Stimulated activated CD4-positive, alpha-beta T cell treated with anti-CD3 and anti-CD28 coated beads, Interleukin-2, amount 100 ng/mL, for 24 hours (primary cell): ENCODE results near the gene GOLGB1.

Experiments
- DNase-seq, 2 donors: peaks; one replicate each; pipeline ENCODE4 v3.0.0-alpha.2; 2020

The GOLGB1 gene

DNA sequence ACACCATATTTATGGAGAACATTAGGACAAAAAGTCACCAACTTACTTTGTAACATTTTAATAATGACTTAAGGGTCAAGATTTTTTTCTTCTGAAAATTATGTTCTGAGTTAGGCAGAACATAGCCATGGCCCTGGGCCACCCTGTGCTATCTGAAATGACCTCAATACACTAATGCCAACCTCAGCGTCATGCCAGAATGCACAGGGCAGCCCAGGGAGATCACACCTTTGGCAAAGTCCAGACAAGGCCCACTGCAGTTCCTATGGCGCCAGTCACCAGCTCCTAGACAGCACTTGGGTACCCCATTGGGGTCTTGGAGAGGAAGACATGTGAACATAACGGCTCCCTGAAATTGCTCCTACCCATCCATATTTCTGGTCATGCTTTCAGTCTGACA is 121.9 kb downstream of the GOLGB1 start:
- no peak for DNase-seq

DNA sequence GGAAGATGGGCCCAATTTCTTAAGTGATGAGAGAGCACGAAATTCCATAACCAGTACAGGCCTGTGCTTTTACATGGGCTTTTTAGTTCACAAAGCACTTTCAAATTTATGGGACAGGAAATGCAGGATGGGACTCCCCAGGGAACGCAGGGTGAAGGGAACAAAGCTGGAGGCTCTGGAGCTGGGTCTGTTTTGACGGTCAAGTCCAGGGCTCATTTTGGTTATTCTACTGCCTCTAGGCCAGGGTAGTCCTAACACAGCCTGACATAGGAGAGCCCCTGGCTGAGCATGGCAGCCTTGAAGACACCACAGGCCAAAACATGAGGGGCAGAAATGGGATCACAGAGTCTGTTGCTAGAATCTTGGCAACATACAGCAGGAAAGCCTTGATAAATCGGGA is 122.3 kb downstream of the GOLGB1 start:
- no peak for DNase-seq

DNA sequence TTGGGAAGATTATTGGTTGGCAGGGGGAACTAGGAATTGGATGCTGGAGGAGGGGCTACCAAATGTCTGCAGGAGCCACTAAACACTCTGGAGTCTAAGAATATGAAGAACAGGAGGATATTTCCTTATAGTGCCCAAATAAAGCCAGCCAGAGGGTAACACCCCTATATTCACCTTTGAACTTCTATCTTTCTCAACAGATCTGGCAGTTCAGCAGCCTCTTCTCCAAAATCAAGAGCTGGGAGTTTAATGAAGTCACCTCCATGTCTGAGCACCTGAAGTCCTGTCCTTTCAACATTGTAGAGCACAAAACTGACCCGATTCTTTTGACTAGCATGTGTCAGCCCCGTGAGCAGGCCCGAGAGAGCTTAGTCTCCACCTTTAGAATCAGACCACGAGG is 123.0 kb downstream of the GOLGB1 start:
- no peak for DNase-seq

GRCh38 chr3:121624147-121624899 is 125.2 kb downstream of the GOLGB1 start:
- no peak for DNase-seq

DNA sequence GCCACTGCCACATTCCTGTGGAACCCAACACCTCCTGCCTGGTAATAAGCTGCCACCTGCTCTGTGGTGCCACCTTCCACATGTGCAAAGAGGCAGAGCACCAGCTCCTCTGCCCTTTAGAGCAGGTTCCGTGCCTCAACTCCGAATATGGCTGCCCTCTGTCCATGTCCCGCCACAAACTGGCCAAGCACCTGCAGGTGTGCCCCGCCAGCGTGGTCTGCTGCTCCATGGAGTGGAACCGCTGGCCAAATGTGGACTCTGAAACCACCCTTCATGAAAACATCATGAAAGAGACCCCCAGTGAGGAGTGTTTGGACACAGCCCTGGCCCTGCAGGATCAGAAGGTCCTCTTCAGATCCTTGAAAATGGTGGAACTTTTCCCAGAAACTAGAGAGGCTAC is 128.1 kb downstream of the GOLGB1 start:
- no peak for DNase-seq

- DNase-seq = no peak
These were observed 129.8 kb downstream of the GOLGB1 start for GRCh38 chr3:121619691-121620090.
